Tongue (tissue), 2 donors: Measurements from ENCODE around the gene HIVEP1. TPM values are rescaled to one million over a fixed set of nuclear protein-coding genes. Genes with fewer than 3 reads are reported as not detected.
"Not testable (repeated sequence)": the region's sequence is repeated elsewhere in the genome, so short reads cannot be mapped to it uniquely, and the experiment has no call there.

Experiments
- DNase-seq: peaks from one replicate; pipeline ENCODE4 v3.0.0-alpha.2; 2015
- total RNA-seq: library from RNA; depleted of rRNA; stranded (reverse); fragments of >200 nt; gene quantifications from one replicate; pipeline ENCODE4 v1.2.3, GENCODE V29; 2014

HIVEP1 gene
- total RNA-seq, 1 donor from 2014 or later = 28.2 TPM

DNA sequence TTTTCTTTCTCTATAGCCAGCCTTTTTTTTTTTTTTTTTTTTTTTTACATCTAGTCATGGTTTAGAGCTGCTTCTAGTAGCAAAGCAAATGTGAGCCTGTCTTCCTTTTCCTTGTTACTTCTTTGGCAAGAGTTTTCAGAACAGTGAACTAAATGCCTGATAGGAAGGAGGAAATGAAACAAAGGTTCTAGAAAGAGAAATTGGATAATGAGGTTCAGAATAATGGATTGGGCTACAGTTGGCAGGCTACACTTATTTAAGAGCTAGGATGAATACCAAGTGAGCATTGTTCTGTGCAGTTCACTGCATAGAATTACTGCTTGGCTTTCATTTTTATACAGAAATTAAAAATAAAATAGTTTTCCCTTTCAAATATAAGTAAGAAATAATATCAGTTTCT, 78.6 kb downstream of the HIVEP1 start:
- no peak for DNase-seq

DNA sequence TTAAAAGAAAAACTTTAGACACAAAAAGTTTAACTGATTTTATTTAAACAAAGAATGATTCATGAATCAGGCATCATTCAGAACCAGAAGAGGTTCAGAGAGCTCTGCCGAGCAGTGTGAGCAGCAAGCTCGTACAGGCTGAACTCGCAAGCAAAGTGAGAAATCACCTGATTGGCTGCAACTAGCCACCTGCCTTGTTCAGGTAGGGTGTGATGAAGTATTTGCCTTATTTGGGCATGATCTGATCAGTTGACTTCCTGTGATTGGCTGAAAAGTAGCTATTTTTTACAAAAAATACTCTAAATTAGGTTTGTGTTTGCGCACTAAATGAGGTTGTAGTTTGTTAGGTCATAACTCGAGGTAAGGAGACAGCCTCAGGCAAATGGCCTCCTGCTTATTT, 80.7 kb downstream of the HIVEP1 start:
- DNase-seq = no peak

DNA sequence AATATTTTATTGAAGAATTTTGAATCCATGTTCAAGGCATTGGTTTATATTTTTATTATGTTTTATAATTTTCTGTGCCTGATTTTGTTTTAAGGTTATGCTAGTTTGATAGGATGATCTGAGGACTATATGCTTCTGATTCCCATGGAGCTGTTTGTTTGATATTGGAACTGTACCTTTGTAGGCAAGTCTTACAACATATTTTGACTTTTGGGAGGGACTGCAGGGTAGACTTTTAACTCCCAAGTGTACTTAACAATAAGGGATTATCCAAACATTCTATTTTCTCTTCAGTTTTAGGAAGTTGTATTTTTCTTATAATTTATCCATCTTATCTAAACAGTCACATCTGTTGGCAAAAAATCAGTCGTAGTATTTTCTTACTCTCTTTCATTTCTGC, 82.6 kb downstream of the HIVEP1 start:
- DNase-seq = no peak

DNA sequence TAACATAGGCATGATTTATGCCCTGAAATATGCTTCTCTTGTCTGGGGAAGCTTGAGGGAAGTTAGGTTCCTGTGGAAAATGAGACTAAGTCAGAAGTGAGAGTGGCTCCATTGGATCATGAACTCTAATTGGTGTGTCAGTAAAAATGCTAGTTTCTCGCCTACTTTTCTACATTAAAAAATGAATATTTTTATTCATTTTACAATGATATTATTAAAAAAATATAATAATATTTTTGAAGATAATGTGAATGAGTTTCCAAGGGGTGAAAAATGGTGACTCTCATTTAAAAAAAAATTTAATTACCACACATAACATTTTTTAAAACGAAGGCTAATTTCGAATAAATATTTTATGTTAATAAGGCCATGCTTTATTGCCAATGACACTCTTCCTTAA, 84.2 kb downstream of the HIVEP1 start:
- DNase-seq = no peak

DNA sequence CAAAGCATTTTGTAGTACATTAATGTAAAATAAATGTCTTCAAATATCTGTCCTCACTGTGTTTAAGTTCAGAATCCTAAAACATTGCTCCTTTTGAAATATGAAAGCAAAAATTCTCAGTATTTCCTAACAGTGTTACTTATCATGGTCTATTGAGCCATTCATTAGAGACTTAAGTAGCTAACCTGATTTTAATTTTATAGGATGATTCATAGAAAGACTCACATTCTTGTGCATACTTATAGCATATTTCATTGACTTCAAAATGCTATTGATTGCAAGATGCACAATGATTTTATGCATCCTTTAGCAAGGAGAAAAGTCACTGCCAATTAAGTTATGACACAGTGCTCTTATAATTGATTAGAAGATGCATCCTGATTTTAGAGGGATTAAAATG, 85.7 kb downstream of the HIVEP1 start:
- no peak for DNase-seq

DNA sequence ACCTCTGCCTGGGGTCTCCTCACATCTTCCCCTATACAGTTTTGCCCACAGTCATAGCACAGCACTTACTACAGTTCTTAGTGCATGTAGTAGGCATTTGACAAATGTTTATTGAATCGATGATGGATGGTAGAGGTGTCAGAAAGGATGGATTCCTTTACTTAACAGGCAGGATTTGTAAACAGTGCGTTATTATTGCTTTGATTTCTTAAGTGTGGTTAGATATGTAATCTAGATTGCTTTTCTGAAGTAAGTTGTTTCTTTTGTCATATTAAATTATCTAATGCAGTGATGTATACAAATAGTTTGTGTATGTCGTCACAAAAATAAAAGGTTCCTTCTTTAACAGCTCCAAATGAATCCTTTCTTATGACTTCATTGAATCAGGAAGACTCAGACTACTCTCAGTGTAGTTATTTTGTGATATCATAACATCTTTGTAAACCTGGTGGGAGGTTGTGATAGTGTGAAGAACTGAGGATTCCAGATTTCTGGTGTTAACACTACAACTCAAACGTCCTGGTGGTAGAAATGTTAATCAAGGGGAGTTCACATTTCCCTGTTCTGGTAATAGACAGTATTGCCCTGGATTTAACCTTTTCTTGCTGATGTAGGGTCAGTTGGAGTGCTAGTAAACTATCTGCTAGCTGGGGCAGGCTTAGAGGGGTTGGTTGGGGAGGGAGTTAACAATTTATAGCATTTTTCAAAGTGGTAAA, 87.7 kb downstream of the HIVEP1 start:
- no peak for DNase-seq

DNA sequence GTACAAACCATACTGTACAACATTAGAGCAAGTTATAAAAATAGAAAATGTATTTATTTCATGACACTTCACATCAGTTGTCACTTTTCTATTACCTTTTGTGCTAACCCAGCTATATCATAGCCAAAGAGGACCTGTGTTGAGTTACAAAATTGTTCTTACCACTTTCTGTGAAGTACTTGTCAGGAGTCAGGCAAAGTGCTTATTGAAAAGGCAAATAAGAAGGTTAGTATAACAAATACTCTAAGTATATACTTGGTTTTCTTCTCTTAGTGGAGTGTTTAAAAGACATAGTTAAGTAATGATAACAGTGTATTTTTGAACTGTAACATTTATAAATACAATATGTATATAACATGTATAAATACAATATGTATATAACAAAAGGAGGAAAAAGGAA, 88.9 kb downstream of the HIVEP1 start:
- DNase-seq = no peak

DNA sequence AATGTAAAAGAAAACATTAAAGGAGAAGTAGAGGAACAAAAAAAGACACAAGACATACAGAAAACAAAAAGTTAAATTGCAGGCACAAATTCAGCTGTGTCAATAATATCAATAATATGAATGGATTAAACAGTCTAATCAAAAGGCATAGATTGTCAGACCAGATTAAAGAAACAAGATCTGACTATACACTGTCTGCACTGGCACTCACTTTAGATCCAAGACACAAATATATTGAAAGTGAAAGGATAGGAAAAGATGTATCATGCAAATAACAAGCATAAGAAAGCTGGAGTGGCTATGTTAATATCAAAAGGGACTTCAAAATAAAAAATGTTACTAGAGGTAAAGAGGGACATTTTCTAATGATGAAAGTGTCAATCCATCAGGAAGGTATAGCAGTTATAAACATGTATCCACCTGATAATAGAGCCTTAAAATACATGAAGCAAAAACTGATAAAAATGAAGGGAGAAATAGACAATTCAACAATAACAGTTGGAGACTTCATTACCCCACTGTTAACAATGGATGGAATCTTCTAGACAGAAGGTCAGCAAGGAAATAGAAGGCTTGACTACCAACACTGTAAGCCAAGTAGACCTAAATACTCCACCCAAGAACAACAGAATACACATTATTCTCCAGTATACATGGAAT, 89.7 kb downstream of the HIVEP1 start:
- no peak for DNase-seq

DNA sequence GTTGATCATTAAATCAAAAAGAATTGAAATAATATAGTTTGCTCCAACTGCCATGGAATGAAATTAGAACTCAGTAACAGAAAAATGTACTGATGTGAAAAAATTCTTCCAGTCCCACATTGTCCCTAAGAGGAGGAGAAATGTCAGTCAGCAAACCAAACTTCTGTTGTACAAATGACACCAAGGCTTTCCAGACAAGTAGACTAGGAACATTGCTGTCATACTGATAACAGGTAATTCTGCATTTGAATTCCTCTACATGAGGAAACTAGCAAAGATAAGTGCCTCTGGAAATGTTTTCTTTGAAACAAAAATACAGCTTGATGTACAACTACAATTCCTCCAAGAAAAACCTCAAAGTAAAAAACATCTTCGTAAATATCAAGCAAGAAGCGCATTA, 90.2 kb downstream of the HIVEP1 start:
- DNase-seq = no peak

DNA sequence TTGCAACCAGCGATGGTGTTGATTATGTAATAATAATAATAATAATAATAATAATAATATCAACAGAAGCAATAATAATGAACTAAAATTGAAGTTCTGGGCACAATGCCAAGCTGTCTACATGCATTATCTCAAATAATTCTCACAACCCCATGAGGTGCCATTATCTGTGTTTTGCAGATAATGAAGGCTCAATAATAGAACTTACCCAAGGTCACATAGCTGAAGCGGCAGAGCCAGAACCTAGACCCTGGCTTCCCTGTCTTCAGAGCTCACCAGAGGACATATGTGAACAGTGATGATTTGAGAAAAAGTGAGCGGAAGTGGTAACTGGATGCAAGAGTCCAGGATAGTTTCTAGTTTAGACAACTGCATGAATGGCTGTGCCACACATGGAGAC, 91.0 kb downstream of the HIVEP1 start:
- DNase-seq = no peak

DNA sequence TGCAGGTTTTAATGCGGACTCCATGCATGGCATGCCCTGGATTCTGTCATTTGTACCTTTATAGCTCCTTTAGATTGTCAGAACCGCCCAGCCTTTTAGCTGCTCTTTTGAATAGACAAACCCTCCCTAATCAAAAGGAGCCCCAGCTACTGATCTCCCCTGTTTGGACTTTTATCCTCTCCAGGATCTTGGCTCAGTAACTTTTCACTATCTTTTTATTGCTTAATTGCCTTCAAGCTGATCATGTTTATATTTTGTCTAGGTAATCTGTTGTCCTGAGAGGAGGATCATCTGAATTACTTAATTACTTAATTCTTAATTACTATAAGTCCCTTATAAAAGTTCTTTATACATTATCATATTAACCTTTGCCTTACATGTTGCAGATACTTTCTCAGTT, 93.2 kb downstream of the HIVEP1 start:
- DNase-seq = no peak

DNA sequence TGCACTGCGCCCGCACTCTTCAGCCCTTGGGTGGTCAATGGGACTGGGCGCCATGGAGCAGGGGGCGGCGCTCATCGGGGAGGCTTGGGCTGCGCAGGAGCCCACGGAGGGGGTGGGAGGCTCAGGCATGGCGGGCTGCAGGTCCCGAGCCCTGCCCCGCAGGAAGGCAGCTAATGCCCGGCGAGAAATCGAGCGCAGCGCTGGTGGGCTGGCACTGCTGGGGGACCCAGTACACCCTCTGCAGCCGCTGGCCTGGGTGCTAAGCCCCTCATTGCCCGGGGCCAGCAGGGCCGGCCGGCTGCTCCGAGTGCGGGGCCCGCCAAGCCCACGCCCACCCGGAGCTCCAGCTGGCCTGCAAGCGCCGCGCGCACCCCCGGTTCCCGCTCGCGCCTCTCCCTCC, 96.3 kb downstream of the HIVEP1 start:
- not testable (repeated sequence) for DNase-seq

DNA sequence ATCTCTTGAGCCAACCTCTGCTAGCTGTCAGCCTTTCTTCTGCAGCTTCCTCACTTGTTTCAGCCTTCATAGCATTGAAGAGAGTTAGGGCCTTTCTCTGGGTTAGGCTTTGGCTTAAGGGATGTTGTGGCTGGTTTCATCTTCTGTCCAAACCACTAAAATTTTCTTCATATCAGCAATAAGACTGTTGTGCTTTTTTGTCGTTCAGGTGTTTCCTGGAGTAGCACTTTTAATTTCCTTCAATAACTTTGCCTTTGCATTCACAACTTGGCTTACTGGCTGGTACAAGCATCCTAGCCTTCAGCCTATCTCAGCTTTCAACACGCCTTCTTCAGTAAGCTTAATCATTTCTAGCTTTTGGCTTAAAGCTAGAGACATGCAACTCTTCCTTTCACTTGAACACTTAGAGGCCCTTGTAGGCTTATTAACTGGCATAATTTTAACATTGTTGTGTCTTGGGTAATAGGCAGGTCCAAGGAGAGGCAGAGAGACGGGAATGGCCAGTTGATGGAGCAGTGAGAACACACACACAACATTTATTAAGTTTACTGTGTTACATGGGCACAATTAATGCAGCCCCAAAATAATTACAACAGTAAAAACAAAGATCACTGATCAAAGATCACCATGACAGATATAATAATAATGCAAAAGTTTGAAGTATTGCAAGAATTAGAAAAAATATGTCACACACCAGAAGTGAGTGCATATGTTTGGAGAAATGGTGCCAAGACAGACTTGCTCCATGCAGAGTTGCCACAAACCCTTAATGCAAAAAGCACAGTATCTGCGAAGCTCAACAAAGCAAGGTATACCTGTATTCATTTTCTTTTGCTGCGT, 98.6 kb downstream of the HIVEP1 start:
- DNase-seq = no peak

DNA sequence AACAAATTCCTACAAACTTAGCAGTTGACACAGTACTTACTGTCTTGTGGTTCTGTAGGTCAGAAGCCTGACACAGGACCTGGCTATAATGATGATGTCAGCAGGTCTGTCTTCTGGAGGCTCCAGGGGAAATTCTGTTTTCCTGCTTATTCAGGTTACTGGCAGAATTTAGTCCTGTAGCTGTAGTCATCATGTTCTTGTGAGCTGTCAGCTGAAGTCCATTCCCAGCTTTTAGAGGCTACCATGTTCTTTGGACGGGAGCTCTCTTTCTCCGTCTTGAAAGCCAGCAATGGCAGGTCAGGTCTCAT, 99.2 kb downstream of the HIVEP1 start:
- DNase-seq = no peak

DNA sequence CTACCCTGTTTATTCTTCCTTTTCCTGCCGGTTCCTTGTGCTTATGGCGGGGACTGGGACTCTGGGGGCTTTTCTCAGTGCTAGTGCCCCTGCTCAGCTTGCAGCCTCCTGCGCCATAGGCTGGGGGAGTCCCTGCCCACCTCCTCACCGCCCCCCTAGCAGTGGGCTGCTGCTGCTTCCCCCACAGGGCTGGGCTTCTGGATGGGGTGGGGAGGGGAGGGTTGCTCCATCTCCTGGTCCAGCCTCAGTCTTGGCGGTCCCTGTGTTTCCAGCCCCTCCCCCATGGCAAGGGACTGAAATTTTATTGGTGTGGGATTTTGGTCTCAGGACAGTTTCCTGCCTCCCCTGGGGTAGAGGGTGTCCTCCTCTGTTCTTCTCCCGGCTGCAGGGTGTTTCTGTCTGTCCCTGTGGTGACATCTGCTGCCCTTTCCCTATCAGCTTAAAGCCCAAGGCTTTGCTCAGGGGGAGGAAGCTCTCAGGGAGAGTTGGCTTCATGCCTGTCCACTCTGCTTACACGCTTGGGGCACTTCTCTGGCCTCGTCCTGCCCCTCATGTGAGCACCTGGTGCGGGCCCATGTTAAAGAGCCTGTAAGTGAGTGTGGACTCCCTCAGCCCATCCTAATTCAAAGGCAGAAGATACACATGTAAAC, 100.6 kb downstream of the HIVEP1 start:
- DNase-seq = no peak

DNA sequence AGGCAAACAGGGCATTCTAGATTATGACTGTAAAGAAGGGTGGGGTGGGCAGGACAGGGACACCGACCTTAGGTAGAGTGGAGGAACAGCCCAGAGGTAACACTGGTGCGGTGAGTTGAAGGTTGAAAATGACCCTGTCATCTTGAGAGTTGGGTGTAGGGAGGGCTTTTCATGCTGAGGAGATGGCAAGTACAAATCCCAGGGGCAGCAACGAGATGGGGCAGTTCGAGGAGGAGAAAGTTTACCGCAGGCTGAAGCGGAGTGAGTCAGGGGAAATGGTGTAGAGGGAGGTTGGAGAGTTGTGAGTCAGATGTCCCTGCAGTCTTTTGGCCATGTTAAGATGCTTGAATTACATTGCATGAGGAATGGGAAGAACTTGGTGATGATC, 101.1 kb downstream of the HIVEP1 start:
- no peak for DNase-seq

DNA sequence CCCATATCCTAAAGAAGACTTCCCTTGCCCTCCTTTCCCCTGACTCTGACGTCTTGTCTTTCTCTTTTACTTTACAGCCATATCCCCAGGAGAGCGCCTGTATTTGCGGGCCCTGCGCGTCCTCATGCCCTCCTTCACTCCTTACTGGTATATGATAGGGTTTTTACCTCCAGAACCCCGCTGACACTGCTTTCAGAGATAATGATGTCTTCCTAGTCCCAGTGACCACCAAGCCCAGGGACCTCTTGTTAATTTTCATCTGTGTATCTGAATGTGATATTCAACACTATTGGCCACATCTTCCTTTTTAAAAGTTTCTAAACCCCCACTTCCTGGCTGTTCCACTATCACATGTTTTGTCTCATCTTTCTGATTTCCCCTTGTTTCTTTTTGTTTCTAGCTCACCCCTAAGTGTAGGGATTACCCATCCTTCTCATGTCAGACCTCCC, 102.0 kb downstream of the HIVEP1 start:
- no peak for DNase-seq

DNA sequence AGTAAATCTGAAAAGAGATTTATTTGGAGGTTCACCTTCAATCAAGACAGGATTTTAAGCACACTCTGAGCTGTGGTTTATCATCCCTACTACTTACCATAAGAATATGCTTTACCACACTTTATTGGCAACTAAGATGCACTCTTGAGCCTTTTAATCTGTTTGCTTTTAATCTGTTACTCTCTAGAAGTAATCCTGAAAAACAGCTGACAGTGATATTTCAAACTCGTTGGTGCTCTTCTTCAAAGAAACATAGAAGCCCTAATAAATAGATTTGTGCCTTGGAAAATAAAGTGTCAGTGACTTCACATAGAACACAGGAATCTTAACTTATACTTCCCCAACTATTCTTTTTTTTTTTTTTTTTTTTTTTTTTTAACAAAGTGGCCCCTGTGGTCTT, 102.9 kb downstream of the HIVEP1 start:
- no peak for DNase-seq

DNA sequence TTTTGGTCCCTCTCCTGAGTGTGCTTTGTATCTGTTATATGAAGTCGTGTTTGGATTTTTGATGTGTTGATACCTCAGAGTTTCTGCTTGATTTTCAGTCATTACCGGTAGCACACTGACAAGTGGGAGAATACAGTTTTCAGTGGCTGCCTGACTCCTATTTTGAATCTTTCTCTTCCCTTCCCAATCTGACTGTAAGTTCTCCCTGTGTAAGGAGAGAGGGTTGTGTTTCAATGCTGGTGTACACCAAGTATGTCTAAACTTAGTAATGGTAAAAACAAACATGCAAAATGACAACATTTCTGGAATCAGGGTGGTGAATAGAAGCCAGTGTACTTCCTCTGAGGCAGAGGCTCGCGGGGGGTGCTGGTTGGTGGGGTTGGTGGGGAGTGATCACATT, 103.4 kb downstream of the HIVEP1 start:
- DNase-seq = no peak

DNA sequence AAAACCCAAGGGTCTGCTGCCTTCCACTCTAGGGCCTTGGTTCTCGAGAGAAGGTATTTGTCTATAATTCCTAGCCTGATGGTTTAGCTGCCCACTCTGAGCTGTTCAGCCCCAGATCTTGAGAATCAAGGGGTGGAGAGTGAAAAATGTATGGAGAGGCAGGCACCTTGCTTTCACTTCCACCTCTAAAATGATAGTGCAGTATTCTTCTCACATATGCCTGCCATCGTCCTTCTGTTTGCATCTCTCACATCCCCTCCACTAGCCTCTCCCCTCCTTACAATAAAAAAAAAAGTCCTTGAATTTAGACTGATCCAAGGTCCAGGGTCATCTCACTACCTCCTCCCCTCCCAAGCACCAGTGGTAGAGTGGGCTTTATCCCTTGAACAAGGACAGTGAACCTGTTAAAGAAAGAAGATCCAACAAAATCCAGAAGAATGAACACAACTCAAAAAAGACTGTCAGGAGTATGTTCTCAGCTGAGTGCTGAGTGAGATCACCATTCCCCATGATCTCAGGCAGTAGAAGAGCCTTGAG, 104.2 kb downstream of the HIVEP1 start:
- DNase-seq = no peak

DNA sequence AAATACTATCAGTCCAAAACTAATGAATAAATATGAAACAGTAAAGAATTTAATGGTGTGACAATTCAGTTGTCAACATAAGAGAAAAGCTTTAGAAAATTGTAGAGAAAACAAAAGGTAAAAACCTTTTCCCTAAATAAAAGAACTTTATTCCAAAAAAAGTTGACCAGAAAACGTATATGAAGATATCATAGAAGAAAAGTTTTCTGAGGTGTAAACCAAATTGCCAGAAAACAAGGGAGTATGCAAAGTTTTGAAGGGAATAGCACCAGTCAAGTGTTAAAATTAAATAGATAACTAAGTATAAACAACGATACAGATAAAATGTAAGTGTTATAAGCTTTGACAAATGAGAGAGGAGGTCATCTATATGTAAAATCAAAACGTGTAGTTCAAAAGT, 104.9 kb downstream of the HIVEP1 start:
- no peak for DNase-seq

DNA sequence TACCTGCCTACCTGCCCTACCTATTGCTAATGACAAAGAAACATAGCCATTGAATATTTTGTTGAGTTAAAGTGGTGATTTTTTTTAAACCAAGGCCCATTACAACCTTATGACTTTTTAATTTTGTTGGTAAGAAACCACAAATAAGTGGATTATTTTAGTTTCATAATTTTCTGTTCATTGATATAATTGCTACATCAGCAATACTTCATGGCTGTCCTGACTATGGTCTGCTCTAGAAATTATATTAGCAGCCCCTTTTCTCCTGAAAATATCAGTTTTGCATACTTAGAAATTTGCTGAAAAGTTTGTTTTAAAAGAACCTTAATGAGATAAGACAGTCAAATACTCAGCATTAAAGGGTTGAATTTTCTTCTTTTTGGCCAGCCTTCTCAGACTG, 106.5 kb downstream of the HIVEP1 start:
- DNase-seq = no peak

DNA sequence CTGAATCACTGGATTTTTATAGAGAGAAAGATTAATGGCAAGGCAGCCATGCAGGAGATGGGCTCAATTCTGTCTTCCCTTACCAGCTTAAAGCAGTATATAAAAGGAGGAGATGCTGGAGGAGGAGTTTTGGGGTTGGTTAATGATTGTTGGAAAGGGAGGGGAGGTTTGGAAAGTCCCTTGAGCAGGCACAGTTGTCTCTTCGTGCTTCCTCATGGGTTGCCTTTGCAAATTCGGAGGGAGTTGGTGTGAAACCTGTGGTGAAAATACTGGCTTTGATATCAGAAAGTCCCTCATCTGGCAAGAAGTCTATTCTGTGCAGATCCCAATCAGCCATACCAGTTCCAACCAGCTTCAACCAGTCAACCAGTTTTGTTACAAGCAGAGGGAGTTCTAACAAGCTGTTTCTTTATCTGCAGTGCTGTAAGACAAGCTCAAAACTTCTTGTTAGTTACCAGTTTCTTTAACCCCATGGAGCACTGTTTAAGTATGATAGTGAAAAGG, 107.0 kb downstream of the HIVEP1 start:
- DNase-seq = no peak
